ENCODE results near the gene MAP2K6.

Gene MAP2K6

GRCh38 chr17:69539781-69540319, 125.4 kb downstream of the MAP2K6 start:
- peak; percentile 73 for DNase-seq

GRCh38 chr17:69540356-69540755, 125.9 kb downstream of the MAP2K6 start:
- no peak for DNase-seq

GRCh38 chr17:69547230-69547629, 132.7 kb downstream of the MAP2K6 start:
- no peak for DNase-seq

GRCh38 chr17:69547947-69548346, 133.4 kb downstream of the MAP2K6 start:
- DNase-seq, result no peak

GRCh38 chr17:69551212-69552010, 136.9 kb downstream of the MAP2K6 start:
- no peak for DNase-seq

GRCh38 chr17:69552986-69553667, 138.6 kb downstream of the MAP2K6 start:
- no peak for DNase-seq

- no peak for DNase-seq
Measured at GRCh38 chr17:69555056-69555455, 140.6 kb downstream of the MAP2K6 start.

- no peak for DNase-seq
Measured at GRCh38 chr17:69557339-69557738, 142.8 kb downstream of the MAP2K6 start.

- no peak for DNase-seq
Measured at GRCh38 chr17:69558796-69559195, 144.3 kb downstream of the MAP2K6 start.

GRCh38 chr17:69560987-69561441, 146.5 kb downstream of the MAP2K6 start:
- no peak for DNase-seq

- no peak for DNase-seq
Measured at GRCh38 chr17:69561462-69561861, 147.0 kb downstream of the MAP2K6 start.

- DNase-seq, result no peak
Measured at GRCh38 chr17:69565447-69565846, 150.9 kb downstream of the MAP2K6 start.

- DNase-seq, result no peak
Measured at GRCh38 chr17:69567130-69567529, 152.6 kb downstream of the MAP2K6 start.

- no peak for DNase-seq
Measured at GRCh38 chr17:69572747-69573146, 158.2 kb downstream of the MAP2K6 start.

GRCh38 chr17:69573396-69573795, 158.9 kb downstream of the MAP2K6 start:
- DNase-seq, result no peak

- peak; percentile 31 for DNase-seq
Measured at GRCh38 chr17:69574257-69575197, 160.0 kb downstream of the MAP2K6 start.

- DNase-seq, result peak; percentile 92
Measured at GRCh38 chr17:69575346-69575761, 160.9 kb downstream of the MAP2K6 start.

GRCh38 chr17:69577098-69577497, 162.6 kb downstream of the MAP2K6 start:
- no peak for DNase-seq

GRCh38 chr17:69578385-69578936, 164.0 kb downstream of the MAP2K6 start:
- DNase-seq, result no peak

GRCh38 chr17:69579961-69580677, 165.6 kb downstream of the MAP2K6 start:
- no peak for DNase-seq

All from fibroblast of skin of abdomen (primary cell).